GM04503 (cell line): ENCODE measurements around the gene NRCAM.

Experiments used
- DNase-seq: peaks from one replicate; pipeline ENCODE4 v3.0.0-alpha.2; 2012; ENCODE audit warnings: low read depth

The NRCAM gene

GRCh38 chr7:108424013-108424412, 32.2 kb downstream of the NRCAM start:
- no peak for DNase-seq

- DNase-seq = no peak
Observed at GRCh38 chr7:108423089-108423989, 32.9 kb downstream of the NRCAM start.

GRCh38 chr7:108421720-108422331, 34.4 kb downstream of the NRCAM start:
- no peak for DNase-seq

- no peak for DNase-seq
Observed at GRCh38 chr7:108419961-108420908, 36.0 kb downstream of the NRCAM start.

- DNase-seq = no peak
Observed at GRCh38 chr7:108418946-108419345, 37.3 kb downstream of the NRCAM start.

- no peak for DNase-seq
Observed at GRCh38 chr7:108417926-108418325, 38.3 kb downstream of the NRCAM start.

GRCh38 chr7:108417144-108417543, 39.1 kb downstream of the NRCAM start:
- no peak for DNase-seq

GRCh38 chr7:108415821-108416536, 40.3 kb downstream of the NRCAM start:
- no peak for DNase-seq

- no peak for DNase-seq
Observed at GRCh38 chr7:108415084-108415483, 41.2 kb downstream of the NRCAM start.

GRCh38 chr7:108413782-108414492, 42.3 kb downstream of the NRCAM start:
- DNase-seq = no peak

- no peak for DNase-seq
Observed at GRCh38 chr7:108413337-108413736, 42.9 kb downstream of the NRCAM start.

- no peak for DNase-seq
Observed at GRCh38 chr7:108409146-108409545, 47.1 kb downstream of the NRCAM start.

GRCh38 chr7:108408296-108408991, 47.8 kb downstream of the NRCAM start:
- DNase-seq = no peak

- no peak for DNase-seq
Observed at GRCh38 chr7:108407676-108408075, 48.6 kb downstream of the NRCAM start.

- no peak for DNase-seq
Observed at GRCh38 chr7:108406222-108406890, 49.9 kb downstream of the NRCAM start.

- DNase-seq = no peak
Observed at GRCh38 chr7:108404509-108405420, 51.5 kb downstream of the NRCAM start.

GRCh38 chr7:108403597-108404217, 52.5 kb downstream of the NRCAM start:
- DNase-seq = no peak

GRCh38 chr7:108402865-108403264, 53.4 kb downstream of the NRCAM start:
- no peak for DNase-seq
